Measurements from ENCODE around the gene KDM5C.

KDM5C gene

GRCh38 chrX:53156207-53156596, 68.8 kb downstream of the KDM5C start:
- Histone ChIP-seq H3K9me3 (ENCODE audit: control insufficient read depth, insufficient read depth, low read length) (peaks cover 55% of the 10 kb centered on the region), H3K4me1 (ENCODE audit: control insufficient read depth, insufficient read depth, low read length) (no peaks in the 10 kb centered on the region), H3K36me3 (ENCODE audit: control insufficient read depth, insufficient read depth, low read length) (no peaks in the 10 kb centered on the region), H3K9ac (ENCODE audit: low read depth, low read length) (no peak overlapping the region), H3K27me3 (ENCODE audit: control insufficient read depth, insufficient read depth, low read length) (no peaks in the 10 kb centered on the region), H3K4me3 (ENCODE audit: low read depth, low read length) (no peak overlapping the region), H3K27ac (ENCODE audit: low read depth, low read length) (no peak overlapping the region)

DNA sequence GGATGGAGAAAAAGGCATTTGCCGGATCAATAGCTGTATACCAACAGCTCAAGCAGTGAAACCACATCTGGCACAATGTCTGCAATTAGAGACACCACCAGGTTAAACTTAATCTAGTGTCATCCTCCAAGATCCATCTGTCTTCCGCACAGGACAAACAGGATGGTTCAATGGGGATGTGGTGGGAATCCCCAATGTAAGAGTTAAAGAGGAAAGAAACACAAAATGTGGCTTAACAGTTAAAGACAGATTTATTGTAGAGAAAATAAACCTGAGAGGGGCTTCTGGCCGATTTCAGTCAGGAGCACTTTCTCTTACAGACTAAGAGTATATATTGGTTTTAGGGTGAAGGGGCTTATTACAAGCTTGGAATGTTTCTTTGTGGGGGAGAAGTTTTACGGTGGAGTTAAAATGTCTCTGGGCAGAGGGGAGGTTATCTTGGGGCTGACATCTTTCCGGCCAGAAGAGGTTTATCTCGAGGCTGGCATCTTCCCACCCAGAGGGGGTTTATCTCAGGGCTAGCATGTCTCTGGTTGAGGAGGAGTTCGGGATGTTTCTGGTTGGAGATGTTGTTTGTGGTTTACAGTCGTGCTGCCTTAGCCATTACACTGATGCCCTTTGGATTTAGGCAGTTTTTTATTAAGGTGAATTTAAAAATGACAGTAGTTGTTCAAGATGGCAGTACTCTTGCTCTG, 69.3 kb downstream of the KDM5C start:
- Histone ChIP-seq H3K9ac (ENCODE audit: low read depth, low read length) (no peak overlapping the region), H3K4me3 (ENCODE audit: low read depth, low read length) (no peak overlapping the region), H3K4me1 (ENCODE audit: control insufficient read depth, insufficient read depth, low read length) (no peaks in the 10 kb centered on the region), H3K9me3 (ENCODE audit: control insufficient read depth, insufficient read depth, low read length) (peaks cover 53% of the 10 kb centered on the region), H3K27me3 (ENCODE audit: control insufficient read depth, insufficient read depth, low read length) (no peaks in the 10 kb centered on the region), H3K27ac (ENCODE audit: low read depth, low read length) (no peak overlapping the region), H3K36me3 (ENCODE audit: control insufficient read depth, insufficient read depth, low read length) (no peaks in the 10 kb centered on the region)

- Histone ChIP-seq H3K36me3 (ENCODE audit: control insufficient read depth, insufficient read depth, low read length) (no peaks in the 10 kb centered on the region), H3K27me3 (ENCODE audit: control insufficient read depth, insufficient read depth, low read length) (no peaks in the 10 kb centered on the region), H3K9me3 (ENCODE audit: control insufficient read depth, insufficient read depth, low read length) (peaks cover 43% of the 10 kb centered on the region), H3K4me3 (ENCODE audit: low read depth, low read length) (no peak overlapping the region), H3K27ac (ENCODE audit: low read depth, low read length) (no peak overlapping the region), H3K4me1 (ENCODE audit: control insufficient read depth, insufficient read depth, low read length) (no peaks in the 10 kb centered on the region), H3K9ac (ENCODE audit: low read depth, low read length) (no peak overlapping the region)
Measured at GRCh38 chrX:53153581-53153980, 71.4 kb downstream of the KDM5C start.
